Gastrocnemius medialis (tissue), 4 donors: Measurements from ENCODE around the gene PSKH1. TPM values are rescaled to one million over a fixed set of nuclear protein-coding genes. Genes with fewer than 3 reads are reported as not detected.

Source experiments
- ATAC-seq, 2 donors: fragments of 150-250 bp; one replicate each; pipeline ENCODE4 v1.9.1; 2016
- DNase-seq, 2 donors: peaks; one replicate each; pipeline ENCODE4 v3.0.0-alpha.2; 2019
- H3K27ac ChIP-seq, 4 donors: fragments of 200-600 bp; sonication (generic); 1 replicate in 1 of 4; 2 replicates in 3 of 4; pipeline ENCODE4 v1.5.1; 2016 to 2018; ENCODE audit warnings: mild to moderate bottlenecking in 2 of 4, moderate library complexity in 1 of 4
- H3K27me3 ChIP-seq, 3 donors: fragments of 200-600 bp; sonication (generic) in 2 of 3; 1 replicate in 1 of 3; 2 replicates in 2 of 3; pipeline versions ENCODE4 v1.5.1 to v1.6.0; 2016 to 2019; ENCODE audit warnings: mild to moderate bottlenecking in 1 of 3, moderate library complexity in 1 of 3
- H3K36me3 ChIP-seq, 2 donors: fragments of 200-600 bp; sonication (generic) in 1 of 2; one replicate each; pipeline ENCODE4 v1.5.1; 2017 to 2018
- H3K4me1 ChIP-seq, 2 donors: fragments of 200-600 bp; sonication (generic) in 1 of 2; one replicate each; pipeline ENCODE4 v1.5.1; 2016 to 2017; ENCODE audit warnings: mild to moderate bottlenecking in 2 of 2
- H3K4me3 ChIP-seq, 4 donors: fragments of 200-600 bp; sonication (generic) in 3 of 4; 1 replicate in 1 of 4; 2 replicates in 3 of 4; pipeline ENCODE4 v1.5.1; 2016 to 2019; ENCODE audit warnings: mild to moderate bottlenecking in 2 of 4
- H3K9me3 ChIP-seq, 3 donors: fragments of 200-600 bp; sonication (generic) in 2 of 3; 1 replicate in 1 of 3; 2 replicates in 2 of 3; pipeline ENCODE4 v1.5.1; 2016 to 2019
- CTCF ChIP-seq, 5 experiments: fragments of 450-650 bp in 3 of 5; fragments of 200-600 bp in 2 of 5; sonication (generic) in 2 of 5; IDR thresholded peaks in 4 of 5; conservative IDR thresholded peaks in 1 of 5; 1 replicate in 4 of 5; 2 replicates in 1 of 5; pipeline ENCODE4 v1.5.1; 2016 to 2019; ENCODE audit warnings: antibody characterized with exemption in 5 of 5, mild to moderate bottlenecking in 3 of 5, moderate library complexity in 3 of 5
- POLR2A ChIP-seq, 2 donors: fragments of 450-650 bp; IDR thresholded peaks; one replicate each; pipeline ENCODE4 v1.6.1; 2017; ENCODE audit warnings: antibody characterized with exemption in 2 of 2, mild to moderate bottlenecking in 2 of 2, moderate library complexity in 2 of 2
- in situ Hi-C, 4 donors: fragments of 200-750 bp; cut with MboI; loops; one replicate each; pipeline versions ENCODE4 v1.15.0 to v1.8.0; 2017; ENCODE audit warnings: low sequenced_read_pairs in 4 of 4
- intact Hi-C: fragments of 100-400 bp; cut with DNase I; formaldehyde crosslinking; loops from one replicate; pipeline ENCODE4 v1.15.1; 2023; ENCODE audit warnings: low total_unique reads
- total RNA-seq, 4 donors: library from RNA; depleted of rRNA; stranded (reverse); fragments of >200 nt; gene quantifications; one replicate each; pipeline versions ENCODE4 v1.1.0 to v1.2.3, GENCODE V29; 2016

The PSKH1 gene
- total RNA-seq, 4 donors from 2014 or later = 4.1 to 12.7 (median 6.9) TPM

- H3K36me3 ChIP-seq = no peaks in the 10 kb centered on the region
- TF ChIP-seq POLR2A (IDR thresholded peaks at IDR 0.05) (no peak), CTCF (IDR thresholded peaks at IDR 0.05 in 4 of 5, conservative IDR thresholded peaks at IDR 0.05 in 1 of 5) (no peak)
- intact Hi-C loops (loop anchor here (1.0 kb wide), 2 partner anchors 23 to 93 kb away; no protein-coding TSS in a partner anchor), in situ Hi-C loops (no loop called here)
- H3K4me3 ChIP-seq = peak overlapping the region; percentile 87 to 99 (median 91)
- no peaks in the 10 kb centered on the region for H3K9me3 ChIP-seq
- ATAC-seq (peak in 1 of 2 donors; percentile 5), DNase-seq (peak in 1 of 2 donors; percentile 72)
- peaks cover 44 to 57% of the 10 kb centered on the region in 2 donors for H3K4me1 ChIP-seq
- H3K27ac ChIP-seq = peak overlapping the region; percentile 90 to 100 (median 96)
- no peaks in the 10 kb centered on the region for H3K27me3 ChIP-seq
Observed at GRCh38 chr16:67893743-67894399, 817 bp downstream of the PSKH1 start.

- intact Hi-C loops (no loop called here), in situ Hi-C loops (no loop called here)
- ATAC-seq (no peak), DNase-seq (no peak)
- Histone ChIP-seq H3K36me3 (no peaks in the 10 kb centered on the region), H3K27me3 (no peaks in the 10 kb centered on the region), H3K27ac (peak overlapping the region; percentile 70 to 100 (median 94)), H3K4me1 (peaks cover 50 to 59% of the 10 kb centered on the region in 2 donors), H3K4me3 (no peak overlapping the region), H3K9me3 (no peaks in the 10 kb centered on the region)
- TF ChIP-seq CTCF (IDR thresholded peaks at IDR 0.05 in 4 of 5, conservative IDR thresholded peaks at IDR 0.05 in 1 of 5) = no peak
- TF ChIP-seq POLR2A (IDR thresholded peaks at IDR 0.05) = no peak
Observed at GRCh38 chr16:67897231-67897630, 4.2 kb downstream of the PSKH1 start.

GRCh38 chr16:67901734-67902133 lies 8.7 kb downstream of the PSKH1 start:
- H3K27me3 ChIP-seq = no peaks in the 10 kb centered on the region
- DNase-seq (no peak), ATAC-seq (no peak)
- H3K4me3 ChIP-seq = no peak overlapping the region
- no peak overlapping the region for H3K27ac ChIP-seq
- intact Hi-C loops = no loop called here
- no peaks in the 10 kb centered on the region for H3K36me3 ChIP-seq
- in situ Hi-C loops = no loop called here
- H3K4me1 ChIP-seq = peaks cover 27 to 30% of the 10 kb centered on the region in 2 donors
- H3K9me3 ChIP-seq = no peaks in the 10 kb centered on the region
- TF ChIP-seq POLR2A (IDR thresholded peaks at IDR 0.05) (no peak), CTCF (IDR thresholded peaks at IDR 0.05 in 4 of 5, conservative IDR thresholded peaks at IDR 0.05 in 1 of 5) (no peak)

- peaks cover 19 to 20% of the 10 kb centered on the region in 2 donors for H3K4me1 ChIP-seq
- DNase-seq = no peak
- no peak overlapping the region for H3K4me3 ChIP-seq
- TF ChIP-seq CTCF (IDR thresholded peaks at IDR 0.05 in 4 of 5, conservative IDR thresholded peaks at IDR 0.05 in 1 of 5) (no peak), POLR2A (IDR thresholded peaks at IDR 0.05) (no peak)
- no peaks in the 10 kb centered on the region for H3K9me3 ChIP-seq
- in situ Hi-C loops (no loop called here), intact Hi-C loops (no loop called here)
- H3K36me3 ChIP-seq = no peaks in the 10 kb centered on the region
- ATAC-seq = no peak
- no peaks in the 10 kb centered on the region for H3K27me3 ChIP-seq
- H3K27ac ChIP-seq = peak overlapping the region in 1 of 4 donors; percentile 21
Observed at GRCh38 chr16:67902831-67903230, 9.8 kb downstream of the PSKH1 start.
